H9 (cell line): ENCODE results near the gene RNGTT. TPM values are rescaled to one million over a fixed set of nuclear protein-coding genes. Genes with fewer than 3 reads are reported as not detected.

ENCODE experiments used
- DNase-seq: peaks from one replicate; pipeline ENCODE4 v3.0.0-alpha.2; 2017
- H2AFZ ChIP-seq: one replicate; pipeline ENCODE4 v1.6.1; 2013; ENCODE audit warnings: mild to moderate bottlenecking, low read length, control low read depth, moderate library complexity
- H2AK5ac ChIP-seq: 2 replicates; pipeline ENCODE4 v1.6.1; 2013; ENCODE audit warnings: low read length, control low read depth, mixed read lengths; ENCODE audit not compliant: insufficient read length
- H2BK120ac ChIP-seq: one replicate; pipeline ENCODE4 v1.6.1; 2013; ENCODE audit warnings: low read depth, mild to moderate bottlenecking, low read length, control low read depth, inconsistent platforms; ENCODE audit not compliant: poor library complexity, severe bottlenecking
- H2BK12ac ChIP-seq: 2 replicates; pipeline ENCODE4 v1.6.1; 2013; ENCODE audit warnings: low read length, control low read depth, mixed read lengths, low read depth; ENCODE audit not compliant: insufficient read length
- H2BK15ac ChIP-seq: 2 replicates; pipeline ENCODE4 v1.6.1; 2013; ENCODE audit warnings: low read depth, low read length, control low read depth
- H2BK20ac ChIP-seq: one replicate; pipeline ENCODE4 v1.6.1; 2013; ENCODE audit warnings: low read depth, mild to moderate bottlenecking, low read length, control low read depth, inconsistent platforms; ENCODE audit not compliant: poor library complexity, severe bottlenecking
- H2BK5ac ChIP-seq: 2 replicates; pipeline ENCODE4 v1.6.1; 2013; ENCODE audit warnings: low read length, control low read depth, mixed read lengths; ENCODE audit not compliant: insufficient read length
- H3K14ac ChIP-seq: 2 replicates; pipeline ENCODE4 v1.6.1; 2013; ENCODE audit warnings: low read length, control low read depth; ENCODE audit not compliant: insufficient read depth
- H3K18ac ChIP-seq: 2 replicates; pipeline ENCODE4 v1.6.1; 2013; ENCODE audit warnings: low read depth, mild to moderate bottlenecking, mixed read lengths, low read length, control low read depth; ENCODE audit not compliant: insufficient read length
- H3K23ac ChIP-seq: 2 replicates; pipeline ENCODE4 v1.6.1; 2013; ENCODE audit warnings: low read length, control low read depth, mixed read lengths, low read depth; ENCODE audit not compliant: insufficient read length
- H3K23me2 ChIP-seq: 2 replicates; pipeline ENCODE4 v1.6.1; 2013; ENCODE audit warnings: low read depth, mild to moderate bottlenecking, mixed read lengths, low read length, control low read depth; ENCODE audit not compliant: insufficient read length, poor library complexity, severe bottlenecking
- H3K27ac ChIP-seq: 2 replicates; pipeline ENCODE4 v1.5.1; 2013; ENCODE audit warnings: low read length, control low read depth, mixed read lengths, low read depth; ENCODE audit not compliant: insufficient read length
- H3K27me3 ChIP-seq: 2 replicates; pipeline ENCODE4 v1.6.1; 2013; ENCODE audit warnings: low read length, control low read depth, inconsistent platforms; ENCODE audit not compliant: insufficient read depth
- H3K4ac ChIP-seq: 2 replicates; pipeline ENCODE4 v1.6.1; 2013; ENCODE audit warnings: low read depth, mild to moderate bottlenecking, control low read depth, inconsistent platforms, low read length, moderate library complexity
- H3K4me1 ChIP-seq: 2 replicates; pipeline ENCODE4 v1.6.1; 2013; ENCODE audit warnings: low read length, control low read depth, inconsistent platforms; ENCODE audit not compliant: insufficient read depth
- H3K4me2 ChIP-seq: 2 replicates; pipeline ENCODE4 v1.6.1; 2013; ENCODE audit warnings: low read length, control low read depth, mixed read lengths; ENCODE audit not compliant: insufficient read length, insufficient read depth
- H3K56ac ChIP-seq: 2 replicates; pipeline ENCODE4 v1.6.1; 2013; ENCODE audit warnings: low read depth, mild to moderate bottlenecking, mixed read lengths, low read length, control low read depth; ENCODE audit not compliant: insufficient read length
- H3K79me1 ChIP-seq: 2 replicates; pipeline ENCODE4 v1.6.1; 2013; ENCODE audit warnings: low read depth, mild to moderate bottlenecking, moderate library complexity, low read length, control low read depth, inconsistent platforms; ENCODE audit not compliant: insufficient read depth, poor library complexity, severe bottlenecking
- H3K79me2 ChIP-seq: 2 replicates; pipeline ENCODE4 v1.6.1; 2013; ENCODE audit warnings: low read length, control low read depth, inconsistent platforms; ENCODE audit not compliant: insufficient read depth
- H3K9ac ChIP-seq: 2 replicates; pipeline ENCODE4 v1.6.1; 2013; ENCODE audit warnings: low read length, control low read depth, mixed read lengths; ENCODE audit not compliant: insufficient read length; ENCODE audit errors: extremely low read depth
- H3K9me3 ChIP-seq: one replicate; pipeline ENCODE4 v1.6.1; 2013; ENCODE audit warnings: low read depth, low read length, inconsistent platforms; ENCODE audit not compliant: control insufficient read depth
- H3T11ph ChIP-seq: one replicate; pipeline ENCODE4 v1.6.1; 2013; ENCODE audit warnings: mild to moderate bottlenecking, low read length, control low read depth, inconsistent platforms
- H4K20me1 ChIP-seq: one replicate; pipeline ENCODE4 v1.6.1; 2013; ENCODE audit not compliant: control insufficient read depth, insufficient read length, insufficient read depth
- H4K5ac ChIP-seq: 2 replicates; pipeline ENCODE4 v1.6.1; 2013; ENCODE audit warnings: low read depth, mild to moderate bottlenecking, mixed read lengths, low read length, control low read depth; ENCODE audit not compliant: insufficient read length
- H4K8ac ChIP-seq: replicated peaks from 2 replicates; pipeline ENCODE4 v1.6.1; 2013; ENCODE audit warnings: low read length, control low read depth, mixed read lengths, low read depth; ENCODE audit not compliant: insufficient read length
- H4K91ac ChIP-seq: 2 replicates; pipeline ENCODE4 v1.6.1; 2013; ENCODE audit warnings: low read depth, mild to moderate bottlenecking, moderate library complexity, mixed read lengths, low read length, control low read depth; ENCODE audit not compliant: insufficient read length
- H3K27ac Mint-ChIP-seq, 3 experiments: 2 replicates in 2 of 3; 3 replicates in 1 of 3; pipeline ENCODE4 v1.8.0; 2020 to 2021; ENCODE audit warnings: mixed read lengths in 3 of 3, mild to moderate bottlenecking in 1 of 3, moderate library complexity in 1 of 3
- H3K27me3 Mint-ChIP-seq: 2 replicates; pipeline ENCODE4 v1.8.0; 2021; ENCODE audit warnings: low read depth, mild to moderate bottlenecking, moderate library complexity, mixed read lengths
- H3K36me3 Mint-ChIP-seq, 3 experiments: 2 replicates in 2 of 3; 3 replicates in 1 of 3; pipeline ENCODE4 v1.8.0; 2020 to 2021; ENCODE audit warnings: low read depth in 3 of 3, mixed read lengths in 3 of 3; ENCODE audit not compliant: insufficient read depth in 1 of 3
- H3K4me1 Mint-ChIP-seq, 2 experiments: 2 replicates each; pipeline ENCODE4 v1.8.0; 2020; ENCODE audit warnings: mixed read lengths in 2 of 2
- H3K4me3 Mint-ChIP-seq, 2 experiments: 2 replicates in 1 of 2; 3 replicates in 1 of 2; pipeline ENCODE4 v1.8.0; 2020 to 2021; ENCODE audit warnings: mild to moderate bottlenecking in 2 of 2, mixed read lengths in 2 of 2, moderate library complexity in 1 of 2
- H3K9me3 Mint-ChIP-seq, 2 experiments: 2 replicates in 1 of 2; 3 replicates in 1 of 2; pipeline ENCODE4 v1.8.0; 2020; ENCODE audit warnings: mild to moderate bottlenecking in 2 of 2, mixed read lengths in 2 of 2, moderate library complexity in 1 of 2
- CTCF ChIP-seq: fragments of 200-600 bp; sonication (generic); conservative IDR thresholded peaks from 3 replicates; pipeline ENCODE4 v1.8.0; 2021; ENCODE audit warnings: antibody characterized with exemption, mild to moderate bottlenecking
- WGBS: extraction: QIAGEN DNeasy Blood & Tissue Kit; methylation state at CpG from one replicate; pipeline ENCODE4 v1.1.7; 2013; ENCODE audit warnings: missing lambda C conversion rate, low lambda C conversion rate, mixed read lengths; ENCODE audit not compliant: insufficient read length; ENCODE audit errors: extremely low coverage; 5-methylcytosine and 5-hydroxymethylcytosine counted together
- total RNA-seq: library from RNA; stranded (reverse); gene quantifications from 2 replicates; pipeline ENCODE4 v1.2.1, GENCODE V29; 2021

Gene RNGTT
- total RNA-seq, 1 experiment from 2014 or later: 20.5 TPM

- Mint-ChIP-seq H3K4me3 (no peak overlapping the region), H3K36me3 (0 out of 7 replicates have a peak, but pooled peaks cover 0 to 3% (median 1%) of the 10 kb centered on the region in 3 experiments), H3K27me3 (no peaks in the 10 kb centered on the region), H3K27ac (no peak overlapping the region), H3K9me3 (no peaks in the 10 kb centered on the region), H3K4me1 (peaks cover 0 to 4% of the 10 kb centered on the region in 2 experiments; a peak in 1 of 4 replicates)
- no peak overlapping the region for H3T11ph ChIP-seq
- no peaks in the 10 kb centered on the region for H3K9me3 ChIP-seq
- H3K79me2 ChIP-seq: no peaks in the 10 kb centered on the region
- no peaks in the 10 kb centered on the region for H3K23me2 ChIP-seq
- no peak overlapping the region for H4K5ac ChIP-seq
- H3K27me3 ChIP-seq: no peaks in the 10 kb centered on the region
- H3K27ac ChIP-seq: no peak overlapping the region
- H3K18ac ChIP-seq: no peak overlapping the region
- TF ChIP-seq CTCF: no peak
- no peak overlapping the region for H2AK5ac ChIP-seq
- H4K8ac ChIP-seq: no peak overlapping the region
- no peak overlapping the region for H3K56ac ChIP-seq
- H3K4ac ChIP-seq: no peak overlapping the region
- H3K14ac ChIP-seq: no peak overlapping the region
- H2BK15ac ChIP-seq: no peak overlapping the region
- H2BK5ac ChIP-seq: no peak overlapping the region
- no peak overlapping the region for H2BK12ac ChIP-seq
- no peak overlapping the region for H2BK120ac ChIP-seq
- no peak overlapping the region for H3K23ac ChIP-seq
- no CpG with 5 or more reads among the region's 3 CpGs for WGBS
- H3K79me1 ChIP-seq: no peaks in the 10 kb centered on the region
- H4K20me1 ChIP-seq: no peaks in the 10 kb centered on the region
- DNase-seq: no peak
- no peak overlapping the region for H3K4me2 ChIP-seq
- H2AFZ ChIP-seq: no peak overlapping the region
- no peak overlapping the region for H3K9ac ChIP-seq
- H4K91ac ChIP-seq: no peak overlapping the region
- no peaks in the 10 kb centered on the region for H3K4me1 ChIP-seq
- no peak overlapping the region for H2BK20ac ChIP-seq
These were observed 199.3 kb downstream of the RNGTT start for GRCh38 chr6:88764081-88764480.
